DND-41 (cell line): ENCODE measurements around the gene KIF1C.

ENCODE experiments used
- ATAC-seq: fragments of 200-7000 bp; cut with Tn5 transposase; 3 replicates; pipeline ENCODE4 v1.9.1; 2021; ENCODE audit warnings: low read depth; ENCODE audit not compliant: insufficient read depth
- DNase-seq: peaks from one replicate; pipeline ENCODE4 v3.0.0-alpha.2; 2020
- H2AFZ ChIP-seq: 2 replicates; pipeline ENCODE4 v1.6.0; 2012; ENCODE audit warnings: low read depth, low read length
- H3K27ac ChIP-seq: 2 replicates; pipeline ENCODE4 v1.5.1; 2012; ENCODE audit warnings: low read length, inconsistent platforms
- H3K27me3 ChIP-seq: fragments of 200-600 bp; sonication (generic); 2 replicates; pipeline ENCODE4 v1.6.0; 2012; ENCODE audit warnings: low read length, mild to moderate bottlenecking, inconsistent platforms; ENCODE audit not compliant: insufficient read depth, poor library complexity
- H3K36me3 ChIP-seq: 2 replicates; pipeline ENCODE4 v1.5.1; 2012; ENCODE audit warnings: low read length, inconsistent platforms; ENCODE audit not compliant: insufficient read depth
- H3K4me1 ChIP-seq: 2 replicates; pipeline ENCODE4 v1.5.1; 2012; ENCODE audit warnings: mild to moderate bottlenecking, low read length; ENCODE audit not compliant: insufficient read depth
- H3K4me2 ChIP-seq: 2 replicates; pipeline ENCODE4 v1.6.0; 2012; ENCODE audit warnings: mild to moderate bottlenecking, moderate library complexity, low read length, inconsistent platforms; ENCODE audit not compliant: insufficient read depth
- H3K4me3 ChIP-seq, 2 experiments: fragments of 200-600 bp in 1 of 2; shearing (Covaris generic) in 1 of 2; 2 replicates each; pipeline ENCODE4 v1.5.1; 2012 to 2016; ENCODE audit warnings: inconsistent platforms in 2 of 2, low read length in 2 of 2, mild to moderate bottlenecking in 2 of 2, low read depth in 1 of 2, moderate library complexity in 1 of 2
- H3K79me2 ChIP-seq: 2 replicates; pipeline ENCODE4 v1.6.0; 2012; ENCODE audit warnings: low read length, inconsistent platforms; ENCODE audit not compliant: insufficient read depth
- H3K9ac ChIP-seq: 2 replicates; pipeline ENCODE4 v1.6.0; 2012; ENCODE audit warnings: low read depth, mild to moderate bottlenecking, inconsistent platforms, low read length, moderate library complexity
- H3K9me3 ChIP-seq: 2 replicates; pipeline ENCODE4 v1.5.1; 2012; ENCODE audit warnings: low read length, moderate library complexity, mild to moderate bottlenecking, inconsistent platforms; ENCODE audit not compliant: insufficient read depth, severe bottlenecking
- H4K20me1 ChIP-seq: 2 replicates; pipeline ENCODE4 v1.6.0; 2012; ENCODE audit warnings: low read length; ENCODE audit not compliant: insufficient read depth
- EZH2 ChIP-seq: IDR thresholded peaks from 3 replicates; pipeline ENCODE4 v1.6.1; 2012; ENCODE audit warnings: borderline replicate concordance, low read depth, mild to moderate bottlenecking, moderate library complexity, low read length, inconsistent platforms; ENCODE audit not compliant: severe bottlenecking
- TF ChIP-seq, protein P1 (sequence below): IDR thresholded peaks from 2 replicates; pipeline ENCODE4 v1.5.1; 2012; ENCODE audit warnings: borderline replicate concordance, low read length, moderate library complexity, mild to moderate bottlenecking; ENCODE audit not compliant: poor library complexity, severe bottlenecking; ENCODE audit errors: extremely low read depth

Gene KIF1C

DNA sequence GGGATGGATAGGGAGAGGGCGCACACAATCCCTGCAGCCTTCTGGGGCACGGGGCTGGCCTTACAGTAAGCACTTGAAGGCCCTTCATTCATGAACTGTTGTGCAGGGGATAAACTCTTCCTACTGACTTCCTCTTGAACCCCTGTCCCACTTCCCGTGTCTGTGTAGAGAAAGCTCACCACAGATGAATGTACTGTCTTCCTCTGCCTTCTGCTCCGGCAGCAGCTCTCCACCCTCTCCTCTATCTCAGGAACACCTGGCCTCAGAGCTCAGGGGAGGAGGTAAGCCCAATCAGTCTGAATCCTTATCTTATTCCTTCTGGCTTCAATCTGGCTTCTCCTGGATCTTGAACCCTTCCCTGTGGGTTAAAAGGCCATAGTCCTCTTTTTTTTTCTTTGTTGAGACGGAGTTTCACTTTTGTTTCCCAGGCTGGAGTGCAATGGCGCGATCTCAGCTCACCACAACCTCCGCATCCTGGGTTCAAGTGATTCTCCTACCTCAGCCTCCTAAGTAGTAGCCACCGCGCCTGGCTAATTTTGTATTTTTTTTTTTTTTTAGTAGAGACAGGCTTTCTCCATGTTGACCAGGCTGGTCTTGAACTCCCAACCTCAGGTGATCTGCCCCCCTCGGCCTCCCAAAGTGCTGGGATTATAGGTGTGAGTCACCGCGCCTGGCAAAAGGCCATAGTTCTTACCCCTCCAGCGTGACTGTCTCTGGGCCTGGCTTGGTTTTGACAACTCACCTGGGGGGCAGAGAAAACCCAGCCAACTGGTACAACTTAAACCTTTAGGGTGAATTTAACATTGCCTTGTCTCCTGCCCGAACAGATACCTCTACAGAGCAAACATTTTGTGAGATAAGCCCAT is 44.6 kb downstream of the KIF1C start:
- H3K36me3 ChIP-seq = no peaks in the 10 kb centered on the region
- H2AFZ ChIP-seq = peak overlapping the region; percentile 69
- H3K4me1 ChIP-seq = peaks cover 17% of the 10 kb centered on the region
- no peaks in the 10 kb centered on the region for H3K27me3 ChIP-seq
- peak overlapping the region; percentile 73 for H3K27ac ChIP-seq
- no peak for TF ChIP-seq EZH2
- TF ChIP-seq, protein P1, sequence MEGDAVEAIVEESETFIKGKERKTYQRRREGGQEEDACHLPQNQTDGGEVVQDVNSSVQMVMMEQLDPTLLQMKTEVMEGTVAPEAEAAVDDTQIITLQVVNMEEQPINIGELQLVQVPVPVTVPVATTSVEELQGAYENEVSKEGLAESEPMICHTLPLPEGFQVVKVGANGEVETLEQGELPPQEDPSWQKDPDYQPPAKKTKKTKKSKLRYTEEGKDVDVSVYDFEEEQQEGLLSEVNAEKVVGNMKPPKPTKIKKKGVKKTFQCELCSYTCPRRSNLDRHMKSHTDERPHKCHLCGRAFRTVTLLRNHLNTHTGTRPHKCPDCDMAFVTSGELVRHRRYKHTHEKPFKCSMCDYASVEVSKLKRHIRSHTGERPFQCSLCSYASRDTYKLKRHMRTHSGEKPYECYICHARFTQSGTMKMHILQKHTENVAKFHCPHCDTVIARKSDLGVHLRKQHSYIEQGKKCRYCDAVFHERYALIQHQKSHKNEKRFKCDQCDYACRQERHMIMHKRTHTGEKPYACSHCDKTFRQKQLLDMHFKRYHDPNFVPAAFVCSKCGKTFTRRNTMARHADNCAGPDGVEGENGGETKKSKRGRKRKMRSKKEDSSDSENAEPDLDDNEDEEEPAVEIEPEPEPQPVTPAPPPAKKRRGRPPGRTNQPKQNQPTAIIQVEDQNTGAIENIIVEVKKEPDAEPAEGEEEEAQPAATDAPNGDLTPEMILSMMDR = no peak
- H3K9me3 ChIP-seq = no peaks in the 10 kb centered on the region
- peak overlapping the region in 1 of 2 experiments; percentile 46; a peak in 2 of 4 replicates for H3K4me3 ChIP-seq
- peak; percentile 93 for ATAC-seq
- peak overlapping the region; percentile 40 for H3K4me2 ChIP-seq
- H3K9ac ChIP-seq = peak overlapping the region; percentile 38
- DNase-seq = peak; percentile 62
- H3K79me2 ChIP-seq = no peaks in the 10 kb centered on the region
- H4K20me1 ChIP-seq = no peaks in the 10 kb centered on the region

DNA sequence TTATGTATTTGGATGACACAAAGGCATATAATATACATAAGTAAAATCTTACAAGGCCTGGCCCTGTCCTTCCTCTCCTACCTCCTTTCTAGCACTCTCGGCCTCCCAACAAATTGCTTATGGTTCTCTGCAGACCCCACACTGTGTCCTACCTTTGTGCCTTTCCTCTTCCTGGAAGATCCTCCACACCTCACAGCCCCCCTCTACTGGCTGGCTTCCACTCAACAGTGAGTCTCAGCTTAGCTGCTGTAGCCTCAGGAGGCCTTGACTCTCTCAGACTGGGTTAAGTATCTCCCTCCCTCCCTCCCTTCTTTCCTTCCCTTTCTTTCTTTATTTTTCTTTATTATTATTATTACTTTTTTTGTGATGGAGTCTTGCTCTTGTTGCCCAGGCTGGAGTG is 45.8 kb downstream of the KIF1C start:
- no peak overlapping the region for H2AFZ ChIP-seq
- H3K36me3 ChIP-seq = no peaks in the 10 kb centered on the region
- ATAC-seq (no peak), DNase-seq (no peak)
- H3K79me2 ChIP-seq = no peaks in the 10 kb centered on the region
- TF ChIP-seq, protein P1 = no peak
- TF ChIP-seq EZH2 = no peak
- H4K20me1 ChIP-seq = no peaks in the 10 kb centered on the region
- no peaks in the 10 kb centered on the region for H3K27me3 ChIP-seq
- no peak overlapping the region for H3K27ac ChIP-seq
- no peak overlapping the region for H3K9ac ChIP-seq
- no peaks in the 10 kb centered on the region for H3K9me3 ChIP-seq
- peaks cover 20% of the 10 kb centered on the region for H3K4me1 ChIP-seq
- H3K4me2 ChIP-seq = no peak overlapping the region
- H3K4me3 ChIP-seq = no peak overlapping the region

DNA sequence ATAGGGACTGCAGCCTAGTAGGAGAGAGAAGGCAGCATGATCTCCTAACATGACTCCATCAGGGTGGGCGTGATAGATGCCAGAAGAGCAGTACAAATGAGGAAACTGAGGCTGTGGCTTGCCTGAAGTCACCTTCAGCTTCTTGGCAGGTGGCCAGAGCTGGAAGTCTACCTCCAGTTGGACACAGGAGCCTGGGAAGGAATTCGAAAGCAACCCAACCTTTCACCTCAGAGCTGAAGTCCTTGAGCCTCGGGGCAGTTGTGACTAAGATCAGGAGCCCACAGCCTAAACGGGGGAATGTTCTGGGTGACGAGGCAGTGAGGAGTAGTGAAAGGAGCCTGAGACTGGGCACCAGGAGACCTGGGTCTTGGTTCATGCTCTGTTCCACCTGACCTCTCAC is 46.9 kb downstream of the KIF1C start:
- Histone ChIP-seq H2AFZ (no peak overlapping the region), H3K4me2 (no peak overlapping the region), H3K9me3 (no peaks in the 10 kb centered on the region), H3K79me2 (no peaks in the 10 kb centered on the region), H3K4me3 (no peak overlapping the region), H3K27ac (no peak overlapping the region), H3K4me1 (peaks cover 26% of the 10 kb centered on the region), H3K36me3 (no peaks in the 10 kb centered on the region), H3K9ac (no peak overlapping the region), H3K27me3 (no peaks in the 10 kb centered on the region), H4K20me1 (no peaks in the 10 kb centered on the region)
- no peak for DNase-seq
- ATAC-seq = no peak
- no peak for TF ChIP-seq EZH2
- TF ChIP-seq, protein P1 = no peak
